HCT116 (cell line): Measurements from ENCODE around the gene RPS2. TPM values are rescaled to one million over a fixed set of nuclear protein-coding genes. Genes with fewer than 3 reads are reported as not detected.

Experiments used
- ATAC-seq: fragments of 200-7000 bp; cut with Tn5 transposase; 2 replicates; pipeline ENCODE4 v1.9.1; 2020; ENCODE audit warnings: mild to moderate bottlenecking, moderate library complexity
- BruUV-seq: library from RNA; stranded (reverse); fragments of 400-500 nt; replicated peaks from 2 replicates; lab custom pipeline; 2021; lab: Mats Ljungman, UMichigan
- CTCF ChIA-PET: fragments of 300-600 bp; sonication (Branson Sonifier 250); formaldehyde crosslinking; loops from one replicate; lab custom pipeline; 2021; ENCODE audit warnings: antibody characterized with exemption; lab: Charles Lee
- POLR2A ChIA-PET: fragments of 300-600, 350-600 bp; sonication (Branson Sonifier 250); formaldehyde crosslinking; loops from one replicate; lab custom pipeline; 2021; ENCODE audit warnings: antibody characterized with exemption; lab: Charles Lee
- RAD21 ChIA-PET, 2 experiments: fragments of 300-600 bp; sonication (Branson Sonifier 250); formaldehyde crosslinking; loops; one replicate each; lab custom pipeline; 2023; ENCODE audit warnings: low total read pairs in 2 of 2; ENCODE audit not compliant: uncharacterized antibody in 2 of 2, unreplicated experiment in 2 of 2, low non-redundant PET in 1 of 2; lab: Charles Lee
- DNase-seq: peaks from one replicate; pipeline ENCODE4 v3.0.0-alpha.2; 2010; ENCODE audit warnings: low read depth, low spot score
- H2AFZ ChIP-seq: fragments of 200-600 bp; shearing (Covaris generic), sonication (generic); 2 replicates; pipeline ENCODE4 v1.6.1; 2017; ENCODE audit warnings: low read depth, mixed run types, mixed read lengths, antibody characterized with exemption, low read length; ENCODE audit not compliant: poor library complexity, severe bottlenecking
- H3K27ac ChIP-seq: 2 replicates; pipeline ENCODE4 v1.5.1; 2012; ENCODE audit warnings: low read depth, low read length
- H3K27me3 ChIP-seq: fragments of 200-600 bp; sonication (generic); 2 replicates; pipeline ENCODE4 v1.6.1; 2016; ENCODE audit warnings: mixed run types, low read length, mixed read lengths; ENCODE audit not compliant: insufficient read depth
- H3K36me3 ChIP-seq, 2 experiments: fragments of 200-500 bp in 1 of 2; fragments of 200-600 bp in 1 of 2; sonication (Bioruptor generic) in 1 of 2; sonication (generic) in 1 of 2; 2 replicates each; pipeline versions ENCODE4 v1.5.1 to v1.6.1; 2014 to 2016; ENCODE audit warnings: low read length in 2 of 2, inconsistent platforms in 1 of 2, mixed read lengths in 1 of 2, mixed run types in 1 of 2; ENCODE audit not compliant: insufficient read depth in 2 of 2, control insufficient read depth in 1 of 2
- H3K4me1 ChIP-seq, 2 experiments: fragments of 200-600 bp in 1 of 2; sonication (generic) in 1 of 2; 2 replicates each; pipeline versions ENCODE4 v1.5.1 to v1.6.1; 2012 to 2017; ENCODE audit warnings: low read length in 2 of 2, inconsistent platforms in 1 of 2, mild to moderate bottlenecking in 1 of 2, mixed read lengths in 1 of 2, mixed run types in 1 of 2, moderate library complexity in 1 of 2; ENCODE audit not compliant: insufficient read depth in 2 of 2, control insufficient read depth in 1 of 2
- H3K4me2 ChIP-seq: fragments of 200-600 bp; sonication (generic); 2 replicates; pipeline ENCODE4 v1.6.1; 2017; ENCODE audit warnings: mixed run types, low read length, mixed read lengths
- H3K4me3 ChIP-seq, 2 experiments: fragments of 200-600 bp in 1 of 2; sonication (generic) in 1 of 2; replicated peaks in 1 of 2; 2 replicates each; pipeline ENCODE4 v1.5.1; 2011 to 2016; ENCODE audit warnings: low read length in 2 of 2, control low read depth in 1 of 2, low read depth in 1 of 2, mild to moderate bottlenecking in 1 of 2, mixed read lengths in 1 of 2, mixed run types in 1 of 2
- H3K79me2 ChIP-seq: fragments of 200-600 bp; sonication (generic); 2 replicates; pipeline ENCODE4 v1.6.1; 2017; ENCODE audit warnings: mild to moderate bottlenecking, mixed run types, low read length, moderate library complexity, mixed read lengths; ENCODE audit not compliant: insufficient read depth
- H3K9ac ChIP-seq: fragments of 200-600 bp; sonication (generic); 2 replicates; pipeline ENCODE4 v1.6.1; 2016; ENCODE audit warnings: low read length, mixed read lengths
- H3K9me2 ChIP-seq: fragments of 200-600 bp; sonication (generic), shearing (Covaris generic); 2 replicates; pipeline ENCODE4 v1.6.1; 2017; ENCODE audit warnings: mixed run types, mild to moderate bottlenecking, moderate library complexity; ENCODE audit not compliant: insufficient read depth
- H3K9me3 ChIP-seq, 2 experiments: fragments of 200-500 bp in 1 of 2; fragments of 200-600 bp in 1 of 2; sonication (Bioruptor generic) in 1 of 2; sonication (generic) in 1 of 2; 2 replicates each; pipeline ENCODE4 v1.6.1; 2014 to 2017; ENCODE audit warnings: low read length in 2 of 2, mixed read lengths in 2 of 2, inconsistent platforms in 1 of 2, low read depth in 1 of 2, mild to moderate bottlenecking in 1 of 2, mixed run types in 1 of 2, moderate library complexity in 1 of 2; ENCODE audit not compliant: control insufficient read depth in 1 of 2, insufficient read depth in 1 of 2
- H4K20me1 ChIP-seq: fragments of 200-600 bp; sonication (generic), shearing (Covaris generic); 2 replicates; pipeline ENCODE4 v1.6.1; 2017; ENCODE audit warnings: mixed run types, mild to moderate bottlenecking, moderate library complexity; ENCODE audit not compliant: insufficient read depth
- CBX3 ChIP-seq: IDR thresholded peaks from 2 replicates; pipeline ENCODE4 v1.6.1; 2012; ENCODE audit warnings: low read depth
- CEBPB ChIP-seq: IDR thresholded peaks from 2 replicates; pipeline ENCODE4 v1.6.1; 2012; ENCODE audit warnings: low read depth
- EGR1 ChIP-seq: IDR thresholded peaks from 2 replicates; pipeline ENCODE4 v1.6.1; 2012; ENCODE audit warnings: low read depth
- EZH2 ChIP-seq: fragments of 200-600 bp; sonication (generic); IDR thresholded peaks from 2 replicates; pipeline ENCODE4 v1.6.1; 2017; ENCODE audit warnings: antibody characterized with exemption, mixed run types
- EZH2phosphoT487 ChIP-seq: fragments of 200-600 bp; IDR thresholded peaks from 2 replicates; pipeline ENCODE4 v1.6.1; 2018; ENCODE audit warnings: antibody characterized with exemption, borderline replicate concordance
- FOSL1 ChIP-seq: IDR thresholded peaks from 2 replicates; pipeline ENCODE4 v1.6.1; 2012; ENCODE audit warnings: low read depth
- JUND ChIP-seq: IDR thresholded peaks from 2 replicates; pipeline ENCODE4 v1.6.1; 2012
- POLR2A ChIP-seq: IDR thresholded peaks from 2 replicates; pipeline ENCODE4 v1.7.0; 2011; ENCODE audit warnings: borderline replicate concordance; ENCODE audit not compliant: insufficient read depth, insufficient read length; ENCODE audit errors: extremely low read depth
- POLR2AphosphoS5 ChIP-seq: IDR thresholded peaks from 2 replicates; pipeline ENCODE4 v1.6.1; 2011; ENCODE audit warnings: mild to moderate bottlenecking, low read depth, low read length, moderate library complexity
- SRF ChIP-seq: IDR thresholded peaks from 2 replicates; pipeline ENCODE4 v1.6.1; 2012; ENCODE audit warnings: low read depth
- TCF7L2 ChIP-seq: IDR thresholded peaks from 2 replicates; pipeline ENCODE4 v1.7.0; 2011; ENCODE audit warnings: borderline replicate concordance, inconsistent platforms; ENCODE audit not compliant: insufficient read depth, insufficient read length; ENCODE audit errors: extremely low read depth
- ZFX ChIP-seq: fragments of 450-650 bp; IDR thresholded peaks from 2 replicates; pipeline ENCODE4 v1.6.1; 2017
- ZNF274 ChIP-seq: fragments of 200-500 bp; sonication (Bioruptor generic); IDR thresholded peaks from 2 replicates; pipeline ENCODE4 v1.6.1; 2014; ENCODE audit warnings: mild to moderate bottlenecking, low read depth, low read length, inconsistent platforms
- intact Hi-C: fragments of 100-400 bp; cut with micrococcal nuclease; formaldehyde crosslinking; loops from 2 replicates; pipeline ENCODE4 v1.10.0; 2022
- total RNA-seq: library from RNA; stranded (reverse); gene quantifications from one replicate; pipeline ENCODE4 v1.2.1, GENCODE V29; 2021; ENCODE audit not compliant: unreplicated experiment
- TF ChIP-seq, protein P1 (sequence below): IDR thresholded peaks from 2 replicates; pipeline ENCODE4 v1.6.1; 2012
- TF ChIP-seq, protein P2 (sequence below), 3 experiments: fragments of 200-600 bp in 1 of 3; sonication (generic) in 1 of 3; IDR thresholded peaks in 2 of 3; conservative IDR thresholded peaks in 1 of 3; 2 replicates each; pipeline ENCODE4 v1.5.1; 2012 to 2017; ENCODE audit warnings: low read depth in 2 of 3, low read length in 2 of 3, antibody characterized with exemption in 1 of 3, borderline replicate concordance in 1 of 3, control low read depth in 1 of 3, mild to moderate bottlenecking in 1 of 3, mixed read lengths in 1 of 3, mixed run types in 1 of 3, moderate library complexity in 1 of 3; ENCODE audit not compliant: insufficient read depth in 1 of 3
- TF ChIP-seq, protein P3 (sequence below): IDR thresholded peaks from 2 replicates; pipeline ENCODE4 v1.6.1; 2011; ENCODE audit warnings: mild to moderate bottlenecking, low read length, moderate library complexity; ENCODE audit not compliant: insufficient replicate concordance; ENCODE audit errors: extremely low read depth

RPS2 gene
- total RNA-seq, 1 experiment from 2014 or later = 6,265 TPM

DNA sequence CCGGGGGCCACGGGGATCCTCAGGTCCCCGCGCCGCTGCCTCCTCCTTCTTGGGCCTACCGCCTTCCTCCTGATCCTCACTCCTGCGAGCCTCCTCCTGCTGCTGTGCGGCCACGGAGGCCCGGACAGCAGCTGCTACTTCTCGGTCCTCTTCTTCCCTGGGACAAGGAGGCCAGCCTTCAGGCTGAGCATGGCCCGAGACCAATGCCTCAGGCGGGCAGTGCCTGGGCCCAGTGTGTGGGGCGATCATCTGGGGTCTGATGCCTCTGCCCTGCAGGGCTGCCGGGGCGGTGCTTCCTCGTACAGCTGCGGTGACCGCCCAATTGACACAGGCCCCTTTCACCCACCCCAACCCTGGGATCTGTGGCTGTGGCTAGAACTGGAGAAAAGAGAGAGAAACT lies 36.4 kb upstream of the RPS2 start:
- Histone ChIP-seq H3K36me3 (peaks cover 25 to 54% of the 10 kb centered on the region in 2 experiments; a peak in 3 of 4 replicates), H3K27ac (no peak overlapping the region), H2AFZ (no peak overlapping the region), H3K9me3 (no peaks in the 10 kb centered on the region), H3K4me2 (no peak overlapping the region), H4K20me1 (no peaks in the 10 kb centered on the region; the same call in 1 of the 2 replicates), H3K9me2 (no peaks in the 10 kb centered on the region), H3K4me3 (no peak overlapping the region), H3K4me1 (peaks cover 8 to 26% of the 10 kb centered on the region in 2 experiments), H3K27me3 (no peaks in the 10 kb centered on the region), H3K79me2 (peaks cover 47% of the 10 kb centered on the region), H3K9ac (no peak overlapping the region)
- DNase-seq (no peak), ATAC-seq (no peak)
- POLR2A ChIA-PET = interaction anchor here (0.6 kb wide), 1 partner anchor 1409 kb away, joined by 3 read pairs; no protein-coding TSS in a partner anchor
- CTCF ChIA-PET = no interaction called here
- RAD21 ChIA-PET = no interaction called here
- BruUV-seq = no TSS peak
- TF ChIP-seq CEBPB = no peak
- no peak for TF ChIP-seq JUND
- TF ChIP-seq, protein P1, sequence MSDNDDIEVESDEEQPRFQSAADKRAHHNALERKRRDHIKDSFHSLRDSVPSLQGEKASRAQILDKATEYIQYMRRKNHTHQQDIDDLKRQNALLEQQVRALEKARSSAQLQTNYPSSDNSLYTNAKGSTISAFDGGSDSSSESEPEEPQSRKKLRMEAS = no peak
- TF ChIP-seq ZFX = no peak
- TF ChIP-seq CBX3 = no peak
- TF ChIP-seq EZH2phosphoT487 = no peak
- no peak for TF ChIP-seq EZH2
- TF ChIP-seq SRF = no peak
- no peak for TF ChIP-seq POLR2AphosphoS5
- TF ChIP-seq EGR1 = no peak
- TF ChIP-seq TCF7L2 = no peak
- TF ChIP-seq, protein P2, sequence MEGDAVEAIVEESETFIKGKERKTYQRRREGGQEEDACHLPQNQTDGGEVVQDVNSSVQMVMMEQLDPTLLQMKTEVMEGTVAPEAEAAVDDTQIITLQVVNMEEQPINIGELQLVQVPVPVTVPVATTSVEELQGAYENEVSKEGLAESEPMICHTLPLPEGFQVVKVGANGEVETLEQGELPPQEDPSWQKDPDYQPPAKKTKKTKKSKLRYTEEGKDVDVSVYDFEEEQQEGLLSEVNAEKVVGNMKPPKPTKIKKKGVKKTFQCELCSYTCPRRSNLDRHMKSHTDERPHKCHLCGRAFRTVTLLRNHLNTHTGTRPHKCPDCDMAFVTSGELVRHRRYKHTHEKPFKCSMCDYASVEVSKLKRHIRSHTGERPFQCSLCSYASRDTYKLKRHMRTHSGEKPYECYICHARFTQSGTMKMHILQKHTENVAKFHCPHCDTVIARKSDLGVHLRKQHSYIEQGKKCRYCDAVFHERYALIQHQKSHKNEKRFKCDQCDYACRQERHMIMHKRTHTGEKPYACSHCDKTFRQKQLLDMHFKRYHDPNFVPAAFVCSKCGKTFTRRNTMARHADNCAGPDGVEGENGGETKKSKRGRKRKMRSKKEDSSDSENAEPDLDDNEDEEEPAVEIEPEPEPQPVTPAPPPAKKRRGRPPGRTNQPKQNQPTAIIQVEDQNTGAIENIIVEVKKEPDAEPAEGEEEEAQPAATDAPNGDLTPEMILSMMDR (IDR thresholded peaks at IDR 0.05 in 2 of 3, conservative IDR thresholded peaks at IDR 0.05 in 1 of 3; ENCODE audit: borderline replicate concordance in 1 of 3, insufficient read depth in 1 of 3, low read depth in 2 of 3, low read length in 2 of 3) = no peak
- no peak for TF ChIP-seq ZNF274
- TF ChIP-seq, protein P3, sequence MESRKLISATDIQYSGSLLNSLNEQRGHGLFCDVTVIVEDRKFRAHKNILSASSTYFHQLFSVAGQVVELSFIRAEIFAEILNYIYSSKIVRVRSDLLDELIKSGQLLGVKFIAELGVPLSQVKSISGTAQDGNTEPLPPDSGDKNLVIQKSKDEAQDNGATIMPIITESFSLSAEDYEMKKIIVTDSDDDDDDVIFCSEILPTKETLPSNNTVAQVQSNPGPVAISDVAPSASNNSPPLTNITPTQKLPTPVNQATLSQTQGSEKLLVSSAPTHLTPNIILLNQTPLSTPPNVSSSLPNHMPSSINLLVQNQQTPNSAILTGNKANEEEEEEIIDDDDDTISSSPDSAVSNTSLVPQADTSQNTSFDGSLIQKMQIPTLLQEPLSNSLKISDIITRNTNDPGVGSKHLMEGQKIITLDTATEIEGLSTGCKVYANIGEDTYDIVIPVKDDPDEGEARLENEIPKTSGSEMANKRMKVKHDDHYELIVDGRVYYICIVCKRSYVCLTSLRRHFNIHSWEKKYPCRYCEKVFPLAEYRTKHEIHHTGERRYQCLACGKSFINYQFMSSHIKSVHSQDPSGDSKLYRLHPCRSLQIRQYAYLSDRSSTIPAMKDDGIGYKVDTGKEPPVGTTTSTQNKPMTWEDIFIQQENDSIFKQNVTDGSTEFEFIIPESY = no peak
- TF ChIP-seq POLR2A = no peak
- TF ChIP-seq FOSL1 = no peak
- intact Hi-C loops = loop anchor here (5.0 kb wide), 1 partner anchor 141 kb away; no protein-coding TSS in a partner anchor
